Activated T-cell treated with anti-CD3 and anti-CD28 coated beads, Interleukin-2, amount 50 U/mL, for 24 hours (primary cell): Measurements from ENCODE around the gene QKI.
A peak's percentile ranks its signal among the peaks of the same experiment; 100 is the strongest.
"Not testable (repeated sequence)": the region's sequence is repeated elsewhere in the genome, so short reads cannot be mapped to it uniquely, and the experiment has no call there.

ENCODE experiments used
- DNase-seq: peaks from one replicate; pipeline ENCODE4 v3.0.0-alpha.2; 2020
- H3K27ac Mint-ChIP-seq: 2 replicates; pipeline ENCODE4 v1.8.0; 2020; ENCODE audit warnings: mild to moderate bottlenecking, mixed read lengths
- H3K27me3 Mint-ChIP-seq: 2 replicates; pipeline ENCODE4 v1.8.0; 2020; ENCODE audit warnings: mixed read lengths
- H3K36me3 Mint-ChIP-seq: 2 replicates; pipeline ENCODE4 v1.8.0; 2020; ENCODE audit warnings: low read depth, mixed read lengths
- H3K4me1 Mint-ChIP-seq: 2 replicates; pipeline ENCODE4 v1.8.0; 2020; ENCODE audit warnings: low read depth, mixed read lengths
- H3K4me3 Mint-ChIP-seq: 2 replicates; pipeline ENCODE4 v1.8.0; 2020; ENCODE audit warnings: mild to moderate bottlenecking, moderate library complexity, mixed read lengths
- H3K9me3 Mint-ChIP-seq: 2 replicates; pipeline ENCODE4 v1.8.0; 2020; ENCODE audit warnings: mixed read lengths

The QKI gene

DNA sequence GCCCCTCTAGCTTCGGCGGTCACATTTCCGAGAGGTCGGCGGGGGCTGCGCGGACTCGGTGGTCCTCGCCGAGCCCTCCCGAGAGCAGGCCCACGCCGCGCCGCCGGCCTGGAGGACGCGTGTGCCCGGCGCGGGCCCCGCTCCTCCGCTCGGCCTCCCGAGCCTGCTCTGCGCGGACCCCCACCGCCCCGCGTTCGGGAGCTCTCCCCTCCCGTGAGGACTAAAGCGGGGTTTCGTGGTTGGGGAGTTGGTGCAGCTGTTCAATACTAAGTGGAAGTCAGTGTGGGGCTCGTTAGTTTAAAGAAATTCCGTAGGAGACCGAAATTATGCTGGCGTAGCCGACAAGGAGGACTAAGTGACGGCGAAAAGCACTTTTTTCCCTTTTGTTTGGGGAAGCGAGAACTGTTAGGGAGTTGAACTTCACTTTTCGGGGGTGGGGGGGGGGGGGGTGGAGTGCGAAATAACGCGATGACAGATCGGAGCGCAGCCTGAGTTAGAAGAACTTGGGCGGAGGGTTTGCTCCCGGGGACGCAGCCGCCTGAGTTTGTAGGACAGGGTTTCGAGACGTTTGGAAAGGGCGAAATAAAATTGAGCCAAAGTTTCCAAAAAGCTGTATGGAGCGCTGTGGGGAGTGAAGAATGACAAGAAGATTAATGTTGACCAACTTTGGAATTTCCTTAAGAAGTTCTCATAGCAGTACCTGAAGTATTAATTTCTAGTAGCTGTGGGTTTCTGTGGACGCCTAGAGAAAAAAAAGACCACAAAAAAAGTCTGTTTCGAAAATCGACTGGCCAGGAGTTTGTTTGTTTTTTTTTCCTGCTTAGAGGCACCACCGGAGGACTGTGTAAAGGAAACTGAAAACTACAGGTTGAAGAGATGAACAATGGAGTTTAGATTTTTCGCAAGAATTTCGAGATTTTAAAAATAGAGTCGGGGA, 1.4 kb downstream of the QKI start:
- peaks cover 47% of the 10 kb centered on the region for H3K4me1 Mint-ChIP-seq

DNA sequence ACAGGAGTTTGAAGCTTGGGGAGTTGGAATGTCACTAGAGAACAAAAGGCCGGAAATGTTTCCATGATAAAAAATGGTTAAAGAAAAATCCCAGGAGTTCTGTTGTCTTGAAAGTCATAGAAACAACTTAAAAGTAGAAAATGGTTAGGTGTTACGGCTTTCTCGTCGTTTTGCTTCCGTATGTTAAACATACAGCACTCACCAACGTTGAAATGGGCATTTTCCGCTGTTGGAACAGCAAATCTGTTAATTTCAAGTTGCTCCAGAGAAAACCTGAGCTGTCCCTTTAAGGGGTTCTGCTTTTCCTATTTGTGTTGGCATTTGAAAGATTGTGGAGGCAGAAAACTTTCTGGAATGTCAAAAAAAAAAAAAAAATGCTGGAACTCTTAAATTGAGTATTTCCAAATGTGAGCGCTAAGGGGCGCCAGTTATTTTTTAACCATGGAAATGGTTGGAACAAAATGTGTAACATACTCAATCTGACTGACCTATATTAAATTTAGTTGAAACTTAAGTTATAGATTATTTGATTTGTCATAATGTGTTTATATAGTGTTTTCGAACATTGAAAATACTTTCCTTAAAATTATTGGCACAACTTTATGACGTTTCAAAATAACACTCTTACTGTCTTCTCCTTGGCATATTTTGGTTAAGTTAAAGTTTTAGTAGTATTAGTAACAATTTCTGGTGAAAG, 2.2 kb downstream of the QKI start:
- no peaks in the 10 kb centered on the region for H3K27me3 Mint-ChIP-seq

More for the DNA sequence above, 1.4 kb downstream of the QKI start:
- Mint-ChIP-seq H3K36me3 (peaks cover 8% of the 10 kb centered on the region), H3K9me3 (no peaks in the 10 kb centered on the region), H3K27me3 (no peaks in the 10 kb centered on the region), H3K4me3 (peak overlapping the region; percentile 84), H3K27ac (peak overlapping the region; percentile 94)
- peak; percentile 65 for DNase-seq

DNA sequence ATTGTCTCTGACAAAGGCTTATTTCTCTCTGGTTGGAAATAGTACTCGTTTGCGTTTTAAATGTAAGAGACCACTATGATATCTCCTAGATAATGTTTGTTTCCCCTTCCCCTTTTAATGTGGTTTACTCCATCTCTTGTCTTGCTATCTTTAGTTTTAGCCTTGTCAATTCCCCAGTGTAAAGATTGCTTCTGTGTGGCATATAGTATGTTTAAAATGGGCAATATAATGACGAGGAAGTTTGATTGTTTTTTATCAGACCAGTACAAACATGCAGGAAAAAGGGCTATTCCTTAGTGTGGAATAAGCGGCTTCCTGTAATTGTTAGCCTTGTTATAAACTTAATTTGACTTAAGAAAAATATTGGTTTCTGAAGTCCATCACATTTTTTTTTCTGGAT, 3.1 kb downstream of the QKI start:
- no peak for DNase-seq
- Mint-ChIP-seq H3K4me1 (peaks cover 52% of the 10 kb centered on the region), H3K36me3 (peaks cover 13% of the 10 kb centered on the region), H3K27ac (no peak overlapping the region), H3K9me3 (no peaks in the 10 kb centered on the region), H3K4me3 (no peak overlapping the region), H3K27me3 (no peaks in the 10 kb centered on the region)

More for the DNA sequence above, 2.2 kb downstream of the QKI start:
- peak overlapping the region; percentile 84 for H3K4me3 Mint-ChIP-seq
- H3K36me3 Mint-ChIP-seq = peaks cover 8% of the 10 kb centered on the region
- H3K27ac Mint-ChIP-seq = peak overlapping the region; percentile 94
- DNase-seq = no peak
- peaks cover 53% of the 10 kb centered on the region for H3K4me1 Mint-ChIP-seq
- no peaks in the 10 kb centered on the region for H3K9me3 Mint-ChIP-seq

DNA sequence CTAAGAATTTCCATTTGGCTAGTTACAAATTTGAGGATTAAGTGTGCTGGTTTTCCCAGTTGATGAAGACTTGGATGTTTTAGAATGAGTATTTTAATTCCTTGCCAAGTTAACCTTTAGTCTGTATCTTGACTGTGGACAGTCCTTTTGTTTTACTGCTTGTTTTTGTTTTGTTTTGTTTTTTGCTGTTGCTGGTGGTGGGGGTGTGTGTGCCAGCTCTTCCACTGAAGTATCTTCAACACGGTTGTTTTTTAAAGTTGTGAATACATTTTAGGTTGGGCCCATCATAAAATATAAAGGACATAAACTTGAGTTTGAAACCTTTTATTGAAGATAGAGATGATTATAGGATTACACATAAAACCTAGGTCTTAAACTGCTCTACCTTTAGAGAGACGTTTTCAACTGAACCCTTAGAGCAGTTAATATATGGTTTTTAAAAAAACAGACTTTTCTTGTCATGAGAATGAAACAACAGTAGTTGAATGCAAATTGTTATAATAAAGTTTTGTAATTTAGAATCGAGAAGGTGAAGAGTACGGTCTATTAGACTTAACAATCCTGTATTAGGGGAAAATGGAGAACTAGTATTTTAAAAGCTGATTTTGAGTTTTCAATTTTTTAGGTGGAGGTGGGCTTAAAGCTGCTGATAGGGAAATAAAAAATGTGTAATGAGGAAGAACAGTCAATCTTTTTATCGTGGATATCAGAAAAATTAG, 4.0 kb downstream of the QKI start:
- DNase-seq = no peak
- peaks cover 15% of the 10 kb centered on the region for H3K36me3 Mint-ChIP-seq
- no peaks in the 10 kb centered on the region for H3K9me3 Mint-ChIP-seq
- peaks cover 50% of the 10 kb centered on the region for H3K4me1 Mint-ChIP-seq
- no peak overlapping the region for H3K27ac Mint-ChIP-seq
- no peaks in the 10 kb centered on the region for H3K27me3 Mint-ChIP-seq
- H3K4me3 Mint-ChIP-seq = peak overlapping the region; percentile 13

DNA sequence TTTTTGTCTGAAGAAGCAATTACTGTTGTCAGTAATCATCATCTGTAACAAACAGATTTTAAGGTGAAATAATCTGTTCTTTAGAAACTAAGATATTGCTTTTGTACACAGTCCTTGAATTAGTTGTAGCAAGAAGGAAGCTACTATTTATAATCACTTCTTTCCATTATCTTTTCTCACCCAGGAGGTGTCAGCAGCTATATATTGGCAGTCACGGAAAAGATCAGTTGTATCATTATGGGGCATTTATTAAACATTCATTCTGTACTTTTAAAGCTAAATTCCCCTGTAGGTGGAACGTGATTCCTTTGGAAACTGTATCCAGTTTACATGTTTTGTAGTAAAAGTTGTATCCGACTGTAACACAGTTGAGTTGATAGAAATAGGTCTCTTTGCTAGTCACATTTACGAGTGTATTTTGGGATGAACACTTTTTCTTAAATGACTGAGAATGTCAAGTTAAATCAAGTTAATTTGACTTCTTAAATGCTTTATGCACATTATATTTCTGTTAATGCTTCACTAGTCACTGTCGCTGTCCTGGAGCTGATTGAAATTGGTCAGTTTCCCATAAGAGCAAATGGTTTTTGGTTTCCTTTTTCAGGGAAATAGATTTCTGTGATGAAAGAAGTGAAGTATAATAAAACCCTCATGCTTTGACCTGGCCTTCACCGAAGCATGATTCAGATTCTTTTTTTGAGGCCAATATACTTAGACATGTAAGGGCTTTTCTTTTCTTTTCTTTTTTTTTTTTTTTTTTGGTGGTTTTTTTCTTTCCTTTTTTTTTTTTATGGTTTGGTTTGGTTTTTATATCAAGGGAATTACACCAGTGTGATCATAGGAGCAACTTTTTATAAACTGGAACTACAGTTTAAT, 5.1 kb downstream of the QKI start:
- Mint-ChIP-seq H3K27ac (peak overlapping the region; percentile 22), H3K36me3 (peaks cover 20% of the 10 kb centered on the region), H3K9me3 (no peaks in the 10 kb centered on the region), H3K4me3 (no peak overlapping the region), H3K27me3 (no peaks in the 10 kb centered on the region), H3K4me1 (peaks cover 56% of the 10 kb centered on the region)
- DNase-seq = no peak

DNA sequence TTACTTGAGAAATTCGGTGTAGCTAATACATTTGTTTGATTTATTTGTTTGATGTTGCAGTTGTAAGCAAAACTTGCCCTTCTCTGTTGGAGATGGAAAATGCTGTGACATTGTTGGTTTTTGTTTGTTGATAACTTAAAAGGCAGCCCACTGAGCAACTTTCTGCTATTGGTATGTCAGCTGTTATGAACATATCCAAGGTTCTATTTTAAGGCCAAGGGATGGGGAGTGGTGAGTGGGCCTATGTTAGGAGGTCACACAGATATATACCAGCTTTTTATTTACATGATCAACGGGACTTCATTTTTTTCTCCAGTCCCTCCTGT, 5.7 kb downstream of the QKI start:
- Mint-ChIP-seq H3K9me3 (no peaks in the 10 kb centered on the region), H3K4me3 (no peak overlapping the region), H3K27ac (no peak overlapping the region), H3K4me1 (peaks cover 62% of the 10 kb centered on the region), H3K36me3 (peaks cover 20% of the 10 kb centered on the region), H3K27me3 (no peaks in the 10 kb centered on the region)
- DNase-seq = no peak

DNA sequence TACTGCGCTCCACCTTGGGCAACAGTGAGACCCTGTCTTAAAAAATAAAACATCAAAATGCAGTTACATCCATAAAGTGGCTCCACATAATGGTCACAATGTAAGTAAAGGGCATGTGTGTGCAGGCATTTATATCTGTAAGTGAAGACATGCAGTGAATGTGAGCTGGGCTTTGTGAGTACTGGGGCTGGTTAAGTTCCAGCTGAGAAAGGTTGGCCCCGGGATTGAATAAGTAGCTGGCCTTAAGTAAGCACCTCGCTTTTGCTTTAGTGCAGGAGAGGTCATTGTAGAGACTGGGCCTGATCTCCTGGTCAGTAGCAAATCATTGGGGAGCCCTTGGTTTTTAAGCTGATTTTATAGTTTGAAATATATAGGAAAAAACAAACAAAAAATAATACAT, 8.0 kb downstream of the QKI start:
- H3K27me3 Mint-ChIP-seq = no peaks in the 10 kb centered on the region
- no peaks in the 10 kb centered on the region for H3K9me3 Mint-ChIP-seq
- no peak for DNase-seq
- no peak overlapping the region for H3K4me3 Mint-ChIP-seq
- H3K27ac Mint-ChIP-seq = no peak overlapping the region
- peaks cover 61% of the 10 kb centered on the region for H3K4me1 Mint-ChIP-seq
- H3K36me3 Mint-ChIP-seq = peaks cover 13% of the 10 kb centered on the region

DNA sequence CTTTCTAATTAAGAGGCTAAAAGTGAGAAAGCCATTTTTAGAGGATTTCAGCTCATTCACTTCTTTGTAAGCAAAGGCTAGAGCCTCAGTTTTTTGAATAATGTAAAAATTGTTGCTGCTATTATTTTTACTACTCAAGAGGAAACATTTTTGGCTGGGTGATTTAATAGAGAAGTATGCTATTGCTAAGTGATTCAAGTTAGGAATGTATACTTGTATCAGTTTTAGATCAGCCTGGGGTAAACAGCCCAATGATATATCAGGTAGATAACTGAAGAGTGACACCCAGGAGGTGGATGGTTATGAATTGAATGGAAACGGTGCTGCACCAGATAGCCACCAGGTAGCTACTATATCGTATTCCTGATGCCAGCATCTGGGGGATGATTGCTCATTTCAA, 9.2 kb downstream of the QKI start:
- Mint-ChIP-seq H3K9me3 (no peaks in the 10 kb centered on the region), H3K27ac (no peak overlapping the region), H3K4me1 (peaks cover 54% of the 10 kb centered on the region), H3K27me3 (no peaks in the 10 kb centered on the region), H3K4me3 (no peak overlapping the region), H3K36me3 (peaks cover 13% of the 10 kb centered on the region)
- no peak for DNase-seq

DNA sequence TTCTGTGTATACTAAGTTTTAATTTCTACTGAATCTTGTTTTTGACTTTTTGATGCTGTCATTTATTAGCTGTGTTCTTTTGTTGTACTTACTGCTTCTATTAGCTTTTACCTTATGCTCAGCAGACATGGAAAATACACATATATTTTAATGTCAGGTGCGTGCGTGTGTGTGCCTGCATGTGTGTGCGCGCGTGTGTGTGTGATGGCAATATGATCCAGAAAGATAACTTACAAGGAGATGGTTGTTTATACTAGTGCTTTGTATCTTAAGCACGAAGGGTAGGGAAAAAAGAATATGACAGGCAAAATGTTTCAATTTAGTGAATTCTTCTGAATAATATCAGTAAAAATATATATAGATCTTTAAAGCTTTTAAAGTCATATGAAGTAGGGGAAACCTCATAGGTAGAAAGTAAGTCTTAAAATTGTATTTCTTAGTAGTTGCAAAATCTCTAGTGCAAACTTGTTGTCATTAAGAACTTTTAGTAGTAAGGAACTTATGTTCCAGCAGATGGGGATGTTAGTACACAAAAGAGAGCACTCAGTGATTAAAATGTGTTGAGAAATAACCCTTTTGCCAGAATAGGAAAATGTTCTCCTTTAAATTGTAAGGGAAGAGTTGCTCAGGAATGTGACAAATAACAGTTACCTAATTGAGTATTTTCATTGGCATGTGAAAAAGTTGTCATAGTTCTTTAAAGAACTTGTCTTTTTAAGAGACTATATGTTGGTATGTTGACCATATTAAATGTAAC, 13.2 kb downstream of the QKI start:
- DNase-seq = no peak
- Mint-ChIP-seq H3K4me3 (no peak overlapping the region), H3K9me3 (no peaks in the 10 kb centered on the region), H3K4me1 (peaks cover 51% of the 10 kb centered on the region), H3K27ac (no peak overlapping the region), H3K36me3 (peaks cover 8% of the 10 kb centered on the region), H3K27me3 (no peaks in the 10 kb centered on the region)

DNA sequence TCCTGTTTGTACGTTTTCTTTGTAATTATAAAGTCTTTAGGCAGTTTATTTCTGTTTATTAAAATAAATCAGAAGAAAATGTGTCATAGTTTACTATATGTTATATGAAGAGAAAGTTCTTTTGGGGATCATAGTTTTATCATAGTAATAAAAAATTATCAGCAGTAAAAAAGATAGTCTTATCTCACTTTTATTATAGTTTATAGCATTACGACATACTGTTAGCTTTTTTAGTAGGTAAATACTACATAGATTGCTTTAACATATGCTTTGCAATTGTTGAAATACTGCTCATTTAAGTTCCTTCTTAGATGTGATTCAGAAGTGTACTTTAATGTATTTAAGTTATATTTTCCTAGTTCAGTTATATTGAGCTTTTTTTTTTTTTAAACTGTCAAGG, 13.9 kb downstream of the QKI start:
- Mint-ChIP-seq H3K4me3 (no peak overlapping the region), H3K4me1 (peaks cover 52% of the 10 kb centered on the region), H3K27me3 (no peaks in the 10 kb centered on the region), H3K9me3 (no peaks in the 10 kb centered on the region), H3K27ac (no peak overlapping the region), H3K36me3 (peaks cover 6% of the 10 kb centered on the region)
- DNase-seq = no peak

DNA sequence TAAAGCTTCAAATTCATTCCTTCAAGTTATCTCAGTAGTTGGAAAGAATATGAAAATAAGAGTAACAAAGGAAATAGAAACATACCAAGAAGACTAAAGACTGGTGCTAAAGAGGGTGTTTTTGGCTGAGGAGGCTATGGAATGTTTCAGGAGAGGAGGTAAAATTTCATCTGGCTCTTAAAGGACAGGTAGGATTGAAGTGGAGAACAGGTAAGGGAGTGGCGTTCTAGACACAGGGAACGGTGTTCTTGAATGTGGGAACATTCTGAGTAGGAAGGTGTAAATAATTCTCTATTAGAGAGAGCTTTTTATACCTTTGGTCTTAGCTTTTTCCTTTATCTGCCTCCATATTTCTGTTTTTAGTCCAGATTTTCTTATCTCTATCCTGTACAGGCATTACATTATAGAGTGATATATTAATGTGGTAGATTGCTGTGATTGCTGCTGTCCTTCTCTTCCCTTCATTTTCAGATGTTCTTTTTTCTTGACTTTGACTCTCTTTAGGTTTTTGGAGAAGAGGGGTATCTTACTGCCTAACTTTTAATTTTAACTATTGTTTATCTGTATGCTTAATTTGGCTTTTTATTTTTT, 15.4 kb downstream of the QKI start:
- Mint-ChIP-seq H3K9me3 (no peaks in the 10 kb centered on the region), H3K4me3 (no peak overlapping the region), H3K36me3 (no peaks in the 10 kb centered on the region), H3K27ac (no peak overlapping the region), H3K27me3 (no peaks in the 10 kb centered on the region), H3K4me1 (peaks cover 48% of the 10 kb centered on the region)
- no peak for DNase-seq

DNA sequence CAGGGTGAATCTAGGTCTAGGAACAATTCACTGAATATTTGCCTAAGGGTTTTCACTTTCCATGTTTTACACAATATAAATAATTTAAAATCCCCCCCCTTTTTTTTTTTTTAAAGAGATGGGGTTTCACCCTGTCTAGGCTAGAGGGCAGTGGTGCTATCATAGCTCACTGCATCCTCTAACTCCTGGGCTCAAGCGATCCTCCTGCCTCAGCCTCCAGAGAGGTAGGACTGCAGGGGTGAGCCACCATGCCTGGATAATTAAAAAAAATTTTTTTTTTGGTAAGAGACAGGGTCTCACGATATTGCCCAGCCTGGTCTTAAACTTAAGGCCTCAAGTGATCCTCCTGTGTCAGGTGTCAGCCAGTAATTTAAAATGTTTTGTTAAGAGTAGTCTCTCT, 17.8 kb downstream of the QKI start:
- no peak for DNase-seq
- no peak overlapping the region for H3K27ac Mint-ChIP-seq
- no peaks in the 10 kb centered on the region for H3K9me3 Mint-ChIP-seq
- no peak overlapping the region for H3K4me3 Mint-ChIP-seq
- no peaks in the 10 kb centered on the region for H3K36me3 Mint-ChIP-seq
- peaks cover 52% of the 10 kb centered on the region for H3K4me1 Mint-ChIP-seq
- H3K27me3 Mint-ChIP-seq = no peaks in the 10 kb centered on the region

DNA sequence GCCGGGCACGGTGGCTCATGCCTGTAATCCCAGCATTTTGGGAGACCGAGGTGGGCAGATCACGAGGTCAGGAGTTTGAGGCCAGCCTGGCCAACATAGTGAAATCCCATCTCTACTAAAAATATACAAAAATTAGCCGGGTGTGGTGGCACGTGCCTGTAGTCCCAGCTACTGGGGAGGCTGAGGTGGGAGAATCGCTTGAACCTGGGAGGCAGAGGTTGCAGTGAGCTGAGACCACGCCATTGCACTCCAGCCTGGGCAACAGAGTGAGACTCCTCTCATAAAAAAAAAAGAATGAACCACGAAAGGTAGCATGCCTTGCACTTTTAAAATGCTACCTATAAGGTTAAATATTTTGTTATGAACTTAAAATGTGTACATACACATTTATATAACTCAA, 19.0 kb downstream of the QKI start:
- not testable (repeated sequence) for H3K36me3 Mint-ChIP-seq, H3K27me3 Mint-ChIP-seq, H3K27ac Mint-ChIP-seq, H3K4me3 Mint-ChIP-seq, H3K9me3 Mint-ChIP-seq, DNase-seq
- peaks cover 58% of the 10 kb centered on the region for H3K4me1 Mint-ChIP-seq
